SK-N-SH (cell line): ENCODE measurements around the gene CDK14. TPM values are rescaled to one million over a fixed set of nuclear protein-coding genes. Genes with fewer than 3 reads are reported as not detected.

ENCODE experiments used
- CTCF ChIA-PET: fragments of 300-600, 350-600 bp; formaldehyde crosslinking; extraction: SDS; loops from one replicate; lab custom pipeline; 2021; lab: Yijun Ruan, JAX
- POLR2A ChIA-PET: fragments of 350-600 bp; sonication (Branson Sonifier 250); formaldehyde crosslinking; extraction: SDS; loops from one replicate; lab custom pipeline; 2020; ENCODE audit warnings: antibody characterized with exemption, inconsistent platforms; lab: Yijun Ruan, JAX
- DNase-seq: peaks from one replicate; pipeline ENCODE4 v3.0.0; 2012
- H2AFZ ChIP-seq: fragments of 200-600 bp; sonication (generic); 2 replicates; pipeline ENCODE4 v1.8.1; 2016; ENCODE audit warnings: antibody characterized with exemption, mild to moderate bottlenecking, low read depth
- H3F3A ChIP-seq: fragments of 200-600 bp; sonication (generic); replicated peaks from 2 replicates; pipeline ENCODE3; 2016; ENCODE audit warnings: antibody characterized with exemption, mild to moderate bottlenecking; ENCODE audit not compliant: insufficient read depth
- H3K27ac ChIP-seq, 2 experiments: fragments of 200-500 bp in 1 of 2; fragments of 200-600 bp in 1 of 2; sonication (Bioruptor generic) in 1 of 2; sonication (generic), shearing (Covaris generic) in 1 of 2; 2 replicates each; pipeline versions ENCODE4 v1.5.1 to v1.6.1; 2014 to 2016; ENCODE audit warnings: low read depth in 2 of 2, inconsistent platforms in 1 of 2, low read length in 1 of 2, mild to moderate bottlenecking in 1 of 2, mixed read lengths in 1 of 2
- H3K27me3 ChIP-seq: fragments of 200-600 bp; sonication (generic), shearing (Covaris generic); 2 replicates; pipeline ENCODE4 v1.6.1; 2016; ENCODE audit warnings: mixed run types; ENCODE audit not compliant: insufficient read depth
- H3K36me3 ChIP-seq, 2 experiments: fragments of 200-500 bp in 1 of 2; fragments of 200-600 bp in 1 of 2; sonication (Bioruptor generic) in 1 of 2; sonication (generic) in 1 of 2; replicated peaks in 1 of 2; 2 replicates each; pipeline versions ENCODE3 to v1.5.1; 2014 to 2016; ENCODE audit warnings: low read length in 1 of 2, mild to moderate bottlenecking in 1 of 2; ENCODE audit not compliant: insufficient read depth in 2 of 2, control insufficient read depth in 1 of 2
- H3K4me1 ChIP-seq, 2 experiments: fragments of 200-500 bp in 1 of 2; fragments of 200-600 bp in 1 of 2; sonication (Bioruptor generic) in 1 of 2; sonication (generic), shearing (Covaris generic) in 1 of 2; 2 replicates each; pipeline versions ENCODE4 v1.5.1 to v1.6.1; 2014 to 2016; ENCODE audit warnings: low read depth in 1 of 2, low read length in 1 of 2, mixed run types in 1 of 2; ENCODE audit not compliant: insufficient read depth in 2 of 2, control insufficient read depth in 1 of 2
- H3K4me2 ChIP-seq: fragments of 200-600 bp; sonication (generic), shearing (Covaris generic); 2 replicates; pipeline ENCODE4 v1.6.1; 2017; ENCODE audit warnings: mixed run types
- H3K4me3 ChIP-seq, 2 experiments: fragments of 200-500 bp in 1 of 2; fragments of 200-600 bp in 1 of 2; sonication (Bioruptor generic) in 1 of 2; sonication (generic), shearing (Covaris generic) in 1 of 2; 2 replicates each; pipeline versions ENCODE4 v1.5.1 to v1.8.1; 2014 to 2016; ENCODE audit warnings: low read depth in 2 of 2, inconsistent platforms in 1 of 2, low read length in 1 of 2, mild to moderate bottlenecking in 1 of 2, mixed read lengths in 1 of 2, moderate library complexity in 1 of 2
- H3K79me2 ChIP-seq: fragments of 200-600 bp; sonication (generic); 2 replicates; pipeline ENCODE4 v1.8.1; 2017; ENCODE audit warnings: mild to moderate bottlenecking; ENCODE audit not compliant: insufficient read depth
- H3K9ac ChIP-seq: fragments of 200-600 bp; sonication (generic); 2 replicates; pipeline ENCODE4 v1.6.1; 2017; ENCODE audit warnings: mixed run types
- H3K9me2 ChIP-seq: fragments of 200-600 bp; sonication (generic); 2 replicates; pipeline ENCODE4 v1.6.1; 2017; ENCODE audit warnings: mixed run types
- H3K9me3 ChIP-seq: fragments of 200-600 bp; sonication (generic); 2 replicates; pipeline ENCODE4 v1.6.1; 2017; ENCODE audit warnings: mixed run types, mild to moderate bottlenecking, moderate library complexity
- H4K20me1 ChIP-seq: fragments of 200-600 bp; sonication (generic); 2 replicates; pipeline ENCODE4 v1.6.1; 2017; ENCODE audit warnings: mild to moderate bottlenecking, mixed run types; ENCODE audit not compliant: insufficient read depth
- CHD2 ChIP-seq: fragments of 150-350 bp; IDR thresholded peaks from 2 replicates; pipeline ENCODE4 v1.6.1; 2018; ENCODE audit warnings: low read length; ENCODE audit not compliant: partially characterized antibody
- ELF1 ChIP-seq: IDR thresholded peaks from 2 replicates; pipeline ENCODE4 v1.4.0; 2012
- EP300 ChIP-seq, 2 experiments: IDR thresholded peaks; 2 replicates each; pipeline versions ENCODE4 v1.4.0 to v1.6.1; 2012; ENCODE audit warnings: borderline replicate concordance in 1 of 2, low read depth in 1 of 2, low read length in 1 of 2
- EZH2phosphoT487 ChIP-seq: fragments of 200-600 bp; sonication (generic); IDR thresholded peaks from 2 replicates; pipeline ENCODE4 v1.6.1; 2017; ENCODE audit warnings: low read depth, mixed run types, mild to moderate bottlenecking, antibody characterized with exemption, moderate library complexity, borderline replicate concordance
- FOSL2 ChIP-seq: IDR thresholded peaks from 2 replicates; pipeline ENCODE4 v1.4.0; 2012; ENCODE audit warnings: low read depth, mild to moderate bottlenecking, moderate library complexity, borderline replicate concordance
- FOXJ3 ChIP-seq: sonication (generic); formaldehyde crosslinking; IDR thresholded peaks from 2 replicates; pipeline ENCODE4 v1.5.1; 2020; ENCODE audit warnings: mild to moderate bottlenecking, missing genetic modification reagents
- GATA2 ChIP-seq: sonication (generic); formaldehyde crosslinking; IDR thresholded peaks from 2 replicates; pipeline ENCODE4 v1.5.0; 2020; ENCODE audit warnings: mild to moderate bottlenecking, missing genetic modification reagents
- IRF3 ChIP-seq: fragments of 150-350 bp; IDR thresholded peaks from 2 replicates; pipeline ENCODE4 v1.6.1; 2016; ENCODE audit warnings: mild to moderate bottlenecking, low read depth, low read length
- JUND ChIP-seq: IDR thresholded peaks from 2 replicates; pipeline ENCODE4 v1.4.0; 2012
- NFIC ChIP-seq: IDR thresholded peaks from 2 replicates; pipeline ENCODE4 v1.4.0; 2012; ENCODE audit warnings: borderline replicate concordance
- POLR2AphosphoS5 ChIP-seq: IDR thresholded peaks from 2 replicates; pipeline ENCODE4 v1.6.1; 2012; ENCODE audit warnings: low read depth, low read length
- RXRA ChIP-seq: IDR thresholded peaks from 2 replicates; pipeline ENCODE4 v1.4.0; 2012; ENCODE audit warnings: low read depth, mild to moderate bottlenecking, borderline replicate concordance
- SIN3A ChIP-seq: IDR thresholded peaks from 2 replicates; pipeline ENCODE4 v1.6.1; 2012; ENCODE audit warnings: low read depth, mild to moderate bottlenecking, low read length, moderate library complexity, borderline replicate concordance
- SMC3 ChIP-seq: IDR thresholded peaks from 2 replicates; pipeline ENCODE4 v1.6.1; 2012; ENCODE audit warnings: low read depth, low read length, improper control_type of control experiment
- TCF12 ChIP-seq: IDR thresholded peaks from 2 replicates; pipeline ENCODE4 v1.4.0; 2012
- TEAD4 ChIP-seq: IDR thresholded peaks from 2 replicates; pipeline ENCODE4 v1.4.0; 2012; ENCODE audit warnings: mild to moderate bottlenecking, borderline replicate concordance; ENCODE audit not compliant: insufficient read depth
- USF2 ChIP-seq: fragments of 150-350 bp; IDR thresholded peaks from 2 replicates; pipeline ENCODE4 v1.6.1; 2017; ENCODE audit warnings: antibody characterized with exemption, low read length, low read depth, borderline replicate concordance
- ZBTB33 ChIP-seq: IDR thresholded peaks from 2 replicates; pipeline ENCODE4 v1.4.0; 2012; ENCODE audit warnings: low read depth, borderline replicate concordance
- WGBS: methylation state at CpG from one replicate; pipeline ENCODE4 v1.1.6; 2017; ENCODE audit warnings: low lambda C conversion rate; 5-methylcytosine and 5-hydroxymethylcytosine counted together
- polyA plus RNA-seq, 3 experiments: library from polyadenylated mRNA; depleted of rRNA; stranded (reverse); fragments of >200 nt; gene quantifications; 2 replicates each; pipeline ENCODE4 v1.2.3, GENCODE V29; 2012

Gene CDK14
- polyA plus RNA-seq, 1 of the 3 experiments (the other 2 are of a cell fraction), result 13.9 TPM

- no peak overlapping the region for H3K4me2 ChIP-seq
- H4K20me1 ChIP-seq, result no peaks in the 10 kb centered on the region
- no peak overlapping the region for H3K4me3 ChIP-seq
- no peaks in the 10 kb centered on the region for H3K27me3 ChIP-seq
- no peaks in the 10 kb centered on the region for H3K9me3 ChIP-seq
- H3K36me3 ChIP-seq, result peaks cover 0 to 3% of the 10 kb centered on the region in 2 experiments
- no peaks in the 10 kb centered on the region for H3K9me2 ChIP-seq
- CTCF ChIA-PET, result no interaction called here
- POLR2A ChIA-PET, result no interaction called here
- peaks cover 4% of the 10 kb centered on the region for H3F3A ChIP-seq
- DNase-seq, result no peak
- WGBS, result 72% methylated on average over 2 of the region's 2 CpGs
- no peak overlapping the region for H3K27ac ChIP-seq
- peaks cover 2 to 6% of the 10 kb centered on the region in 2 experiments; a peak in 1 of 4 replicates for H3K4me1 ChIP-seq
- no peaks in the 10 kb centered on the region for H3K79me2 ChIP-seq
- no peak overlapping the region for H2AFZ ChIP-seq
- no peak overlapping the region for H3K9ac ChIP-seq
- TF ChIP-seq TEAD4, result no peak
- TF ChIP-seq JUND, result no peak
- no peak for TF ChIP-seq SIN3A
- TF ChIP-seq FOSL2, result no peak
- TF ChIP-seq ELF1, result no peak
- no peak for TF ChIP-seq IRF3
- TF ChIP-seq ZBTB33, result no peak
- TF ChIP-seq RXRA, result no peak
- TF ChIP-seq POLR2AphosphoS5, result no peak
- TF ChIP-seq TCF12, result no peak
- no peak for TF ChIP-seq NFIC
- TF ChIP-seq EP300 (IDR thresholded peaks at IDR 0.05; ENCODE audit: borderline replicate concordance in 1 of 2, low read depth in 1 of 2, low read length in 1 of 2), result no peak
- no peak for TF ChIP-seq EZH2phosphoT487
Measured at GRCh38 chr7:90889210-90889609, 293.1 kb downstream of the CDK14 start.

GRCh38 chr7:90889644-90890043 lies 293.5 kb downstream of the CDK14 start:
- no peaks in the 10 kb centered on the region for H3K9me2 ChIP-seq
- no peaks in the 10 kb centered on the region for H3K27me3 ChIP-seq
- H3K4me3 ChIP-seq, result no peak overlapping the region
- no peak overlapping the region for H3K4me2 ChIP-seq
- H4K20me1 ChIP-seq, result no peaks in the 10 kb centered on the region
- DNase-seq, result no peak
- no peak overlapping the region for H3K9ac ChIP-seq
- H3F3A ChIP-seq, result peaks cover 4% of the 10 kb centered on the region
- H3K27ac ChIP-seq, result no peak overlapping the region
- H2AFZ ChIP-seq, result no peak overlapping the region
- ChIA-PET CTCF (no interaction called here), POLR2A (no interaction called here)
- H3K79me2 ChIP-seq, result no peaks in the 10 kb centered on the region
- 84% methylated on average over 1 of the region's 1 CpG for WGBS
- peaks cover 2 to 6% of the 10 kb centered on the region in 2 experiments; a peak in 1 of 4 replicates for H3K4me1 ChIP-seq
- H3K9me3 ChIP-seq, result no peaks in the 10 kb centered on the region
- H3K36me3 ChIP-seq, result peaks cover 0 to 3% of the 10 kb centered on the region in 2 experiments
- no peak for TF ChIP-seq GATA2 (CRISPR knock-in tag)
- TF ChIP-seq POLR2AphosphoS5, result no peak
- TF ChIP-seq CHD2, result no peak
- TF ChIP-seq ZBTB33, result no peak
- TF ChIP-seq SIN3A, result no peak
- no peak for TF ChIP-seq USF2
- no peak for TF ChIP-seq EZH2phosphoT487
- no peak for TF ChIP-seq SMC3
- no peak for TF ChIP-seq FOXJ3 (CRISPR knock-in tag)
- no peak for TF ChIP-seq TEAD4
